RWPE2 (cell line): ENCODE results near the gene GINS1.

Experiments
- ATAC-seq: fragments of 200-7000 bp; cut with Tn5 transposase; 3 replicates; pipeline ENCODE4 v1.9.1; 2021; ENCODE audit warnings: low read depth
- DNase-seq: peaks from one replicate; pipeline ENCODE4 v3.0.0-alpha.2; 2020; ENCODE audit warnings: low spot score
- H3K27ac ChIP-seq: fragments of 450-650 bp; 2 replicates; pipeline ENCODE4 v1.5.1; 2017; ENCODE audit warnings: mild to moderate bottlenecking; ENCODE audit not compliant: poor library complexity, severe bottlenecking
- H3K27me3 ChIP-seq: fragments of 250-450 bp; sonication (Bioruptor Pico); 2 replicates; pipeline ENCODE4 v1.5.1; 2021; ENCODE audit warnings: mild to moderate bottlenecking, moderate library complexity; ENCODE audit not compliant: insufficient read depth, poor library complexity, severe bottlenecking
- H3K36me3 ChIP-seq: fragments of 250-450 bp; sonication (Bioruptor Pico); 2 replicates; pipeline ENCODE4 v1.5.1; 2020; ENCODE audit warnings: low read depth, mild to moderate bottlenecking, moderate library complexity
- H3K4me1 ChIP-seq: fragments of 250-450 bp; sonication (Bioruptor Pico); 2 replicates; pipeline ENCODE4 v1.5.1; 2021; ENCODE audit warnings: mild to moderate bottlenecking, moderate library complexity; ENCODE audit not compliant: insufficient read depth, poor library complexity, severe bottlenecking
- H3K4me3 ChIP-seq: fragments of 250-450 bp; sonication (Bioruptor Pico); 2 replicates; pipeline ENCODE4 v1.5.1; 2021; ENCODE audit warnings: mild to moderate bottlenecking, moderate library complexity; ENCODE audit not compliant: severe bottlenecking
- H3K9me3 ChIP-seq: fragments of 250-450 bp; sonication (Bioruptor Pico); 2 replicates; pipeline ENCODE4 v1.5.1; 2021; ENCODE audit warnings: mild to moderate bottlenecking, moderate library complexity; ENCODE audit not compliant: severe bottlenecking
- CTCF ChIP-seq: fragments of 450-650 bp; IDR thresholded peaks from one replicate; pipeline ENCODE4 v1.5.1; 2017; ENCODE audit warnings: mild to moderate bottlenecking, moderate library complexity; ENCODE audit not compliant: poor library complexity, severe bottlenecking

The GINS1 gene

GRCh38 chr20:25422032-25422431, 14.6 kb downstream of the GINS1 start:
- H3K27me3 ChIP-seq = no peaks in the 10 kb centered on the region
- no peak for TF ChIP-seq CTCF
- H3K4me1 ChIP-seq = no peaks in the 10 kb centered on the region
- no peaks in the 10 kb centered on the region for H3K9me3 ChIP-seq
- DNase-seq (no peak), ATAC-seq (no peak)
- peaks cover 87% of the 10 kb centered on the region for H3K36me3 ChIP-seq
- H3K4me3 ChIP-seq = no peak overlapping the region
- H3K27ac ChIP-seq = no peak overlapping the region

GRCh38 chr20:25424536-25424935, 17.1 kb downstream of the GINS1 start:
- H3K4me3 ChIP-seq = no peak overlapping the region
- peaks cover 83% of the 10 kb centered on the region for H3K36me3 ChIP-seq
- DNase-seq (no peak), ATAC-seq (no peak)
- no peak overlapping the region for H3K27ac ChIP-seq
- no peaks in the 10 kb centered on the region for H3K4me1 ChIP-seq
- no peaks in the 10 kb centered on the region for H3K27me3 ChIP-seq
- peaks cover under 1% of the 10 kb centered on the region for H3K9me3 ChIP-seq
- TF ChIP-seq CTCF = no peak

GRCh38 chr20:25437153-25437581, 29.7 kb downstream of the GINS1 start:
- H3K27ac ChIP-seq = no peak overlapping the region

GRCh38 chr20:25439328-25439727, 31.9 kb downstream of the GINS1 start:
- H3K4me1 ChIP-seq = no peaks in the 10 kb centered on the region

More at GRCh38 chr20:25437153-25437581, 29.7 kb downstream of the GINS1 start:
- no peak overlapping the region for H3K4me3 ChIP-seq
- no peak for ATAC-seq
- H3K36me3 ChIP-seq = peaks cover 85% of the 10 kb centered on the region
- no peak for TF ChIP-seq CTCF
- H3K9me3 ChIP-seq = no peaks in the 10 kb centered on the region
- no peaks in the 10 kb centered on the region for H3K4me1 ChIP-seq
- DNase-seq = no peak
- no peaks in the 10 kb centered on the region for H3K27me3 ChIP-seq

More at GRCh38 chr20:25439328-25439727, 31.9 kb downstream of the GINS1 start:
- no peak for DNase-seq
- no peak for TF ChIP-seq CTCF
- H3K4me3 ChIP-seq = no peak overlapping the region
- H3K27me3 ChIP-seq = no peaks in the 10 kb centered on the region
- no peaks in the 10 kb centered on the region for H3K9me3 ChIP-seq
- no peak overlapping the region for H3K27ac ChIP-seq
- no peak for ATAC-seq
- peaks cover 70% of the 10 kb centered on the region for H3K36me3 ChIP-seq
